H1 (cell line): ENCODE measurements around the gene DNAJC22. TPM values are rescaled to one million over a fixed set of nuclear protein-coding genes. Genes with fewer than 3 reads are reported as not detected.

Experiments used
- CTCF ChIA-PET: fragments of 300-600 bp; sonication (Branson Sonifier 250); formaldehyde crosslinking; loops from one replicate; lab custom pipeline; 2021; ENCODE audit not compliant: partially characterized antibody; lab: Charles Lee
- POLR2A ChIA-PET: fragments of 300-600 bp; sonication (Branson Sonifier 250); formaldehyde crosslinking; loops from one replicate; lab custom pipeline; 2021; ENCODE audit warnings: inconsistent platforms; ENCODE audit not compliant: partially characterized antibody; lab: Charles Lee
- DNase-seq, 2 experiments: peaks; one replicate each; pipeline versions ENCODE4 v3.0.0 to v3.0.0-alpha.2; 2010 to 2022; ENCODE audit warnings: low spot score in 2 of 2, low read depth in 1 of 2, mixed read lengths in 1 of 2
- FAIRE-seq: peaks from 2 replicates; lab custom pipeline; 2011; peaks lifted over from hg19 to GRCh38; lab: Jason Lieb, UNC
- H2AFZ ChIP-seq: 2 replicates; pipeline ENCODE4 v1.8.1; 2012; ENCODE audit warnings: low read length, inconsistent platforms
- H2AK5ac ChIP-seq: 2 replicates; pipeline ENCODE4 v1.6.1; 2013; ENCODE audit warnings: low read depth, low read length
- H2BK120ac ChIP-seq: replicated peaks from 2 replicates; pipeline ENCODE3; 2013; ENCODE audit warnings: low read depth, low read length, inconsistent platforms
- H2BK12ac ChIP-seq: 2 replicates; pipeline ENCODE4 v1.6.1; 2013; ENCODE audit warnings: low read depth, low read length
- H2BK15ac ChIP-seq: 2 replicates; pipeline ENCODE4 v1.6.1; 2013; ENCODE audit warnings: low read length
- H2BK20ac ChIP-seq: 2 replicates; pipeline ENCODE4 v1.6.1; 2013; ENCODE audit warnings: low read length
- H2BK5ac ChIP-seq: 2 replicates; pipeline ENCODE4 v1.6.1; 2013; ENCODE audit warnings: low read depth, low read length
- H3K14ac ChIP-seq: 2 replicates; pipeline ENCODE4 v1.6.1; 2013; ENCODE audit warnings: inconsistent platforms; ENCODE audit not compliant: insufficient read length
- H3K18ac ChIP-seq: 2 replicates; pipeline ENCODE4 v1.6.1; 2013; ENCODE audit warnings: low read length; ENCODE audit errors: extremely low read depth
- H3K23ac ChIP-seq: 2 replicates; pipeline ENCODE4 v1.6.1; 2013; ENCODE audit warnings: inconsistent platforms; ENCODE audit not compliant: insufficient read length
- H3K23me2 ChIP-seq: 2 replicates; pipeline ENCODE4 v1.6.1; 2013; ENCODE audit warnings: low read depth, low read length
- H3K27ac ChIP-seq: 2 replicates; pipeline ENCODE4 v1.6.1; 2011; ENCODE audit warnings: low read depth, low read length, inconsistent platforms
- H3K27me3 ChIP-seq, 4 experiments: replicated peaks in 1 of 4; 1 replicate in 1 of 4; 2 replicates in 3 of 4; pipeline versions ENCODE4 v1.6.1 to v1.8.1; 2011 to 2013; ENCODE audit warnings: low read length in 3 of 4, mild to moderate bottlenecking in 3 of 4, inconsistent platforms in 2 of 4, mixed read lengths in 2 of 4, moderate library complexity in 1 of 4; ENCODE audit not compliant: control insufficient read depth in 3 of 4, insufficient read depth in 3 of 4; ENCODE audit errors: extremely low read depth in 1 of 4
- H3K36me3 ChIP-seq, 4 experiments: 2 replicates each; pipeline versions ENCODE4 v1.6.1 to v1.8.1; 2011 to 2013; ENCODE audit warnings: mild to moderate bottlenecking in 4 of 4, low read length in 3 of 4, moderate library complexity in 2 of 4, control low read depth in 1 of 4, inconsistent platforms in 1 of 4; ENCODE audit not compliant: insufficient read depth in 4 of 4, control insufficient read depth in 2 of 4
- H3K4ac ChIP-seq: replicated peaks from 2 replicates; pipeline ENCODE3; 2013; ENCODE audit warnings: low read length, low read depth, mixed read lengths, inconsistent platforms; ENCODE audit not compliant: insufficient read length
- H3K4me1 ChIP-seq, 4 experiments: replicated peaks in 1 of 4; 1 replicate in 1 of 4; 2 replicates in 3 of 4; pipeline versions ENCODE4 v1.6.1 to v1.8.1; 2011 to 2013; ENCODE audit warnings: low read length in 3 of 4, inconsistent platforms in 2 of 4, mixed read lengths in 1 of 4; ENCODE audit not compliant: insufficient read depth in 4 of 4, control insufficient read depth in 3 of 4
- H3K4me2 ChIP-seq, 2 experiments: 2 replicates each; pipeline versions ENCODE4 v1.6.1 to v1.8.1; 2011 to 2013; ENCODE audit warnings: low read depth in 2 of 2, low read length in 2 of 2, control low read depth in 1 of 2, inconsistent platforms in 1 of 2, mild to moderate bottlenecking in 1 of 2; ENCODE audit not compliant: insufficient read depth in 1 of 2
- H3K4me3 ChIP-seq, 4 experiments: fragments of 200-600, 300-600 bp in 1 of 4; sonication (generic), shearing (Covaris generic), sonication (Bioruptor Twin) in 1 of 4; 2 replicates each; pipeline versions ENCODE4 v1.5.1 to v1.8.1; 2011 to 2016; ENCODE audit warnings: low read length in 4 of 4, low read depth in 3 of 4, control low read depth in 2 of 4, inconsistent platforms in 2 of 4, mild to moderate bottlenecking in 2 of 4, mixed read lengths in 1 of 4, moderate library complexity in 1 of 4; ENCODE audit not compliant: insufficient read depth in 2 of 4; ENCODE audit errors: extremely low read depth in 1 of 4
- H3K56ac ChIP-seq: replicated peaks from 2 replicates; pipeline ENCODE3; 2013; ENCODE audit warnings: low read depth, mild to moderate bottlenecking, mixed read lengths, low read length, inconsistent platforms; ENCODE audit not compliant: insufficient read length
- H3K79me1 ChIP-seq: 2 replicates; pipeline ENCODE4 v1.6.1; 2013; ENCODE audit warnings: low read depth, low read length, control low read depth
- H3K79me2 ChIP-seq, 2 experiments: 2 replicates each; pipeline versions ENCODE4 v1.6.1 to v1.8.1; 2012 to 2013; ENCODE audit warnings: low read length in 2 of 2, mild to moderate bottlenecking in 2 of 2, inconsistent platforms in 1 of 2; ENCODE audit not compliant: insufficient read depth in 2 of 2, control insufficient read depth in 1 of 2
- H3K9ac ChIP-seq, 4 experiments: replicated peaks in 1 of 4; 1 replicate in 1 of 4; 2 replicates in 3 of 4; pipeline versions ENCODE4 v1.6.1 to v1.8.1; 2011 to 2013; ENCODE audit warnings: low read depth in 3 of 4, low read length in 3 of 4, control low read depth in 2 of 4, mild to moderate bottlenecking in 2 of 4, moderate library complexity in 2 of 4, inconsistent platforms in 1 of 4; ENCODE audit errors: extremely low read depth in 1 of 4
- H3K9me3 ChIP-seq, 2 experiments: 2 replicates each; pipeline versions ENCODE4 v1.6.1 to v1.8.1; 2012 to 2013; ENCODE audit warnings: mild to moderate bottlenecking in 2 of 2, moderate library complexity in 2 of 2, control low read depth in 1 of 2, inconsistent platforms in 1 of 2, low read depth in 1 of 2, low read length in 1 of 2, mixed read lengths in 1 of 2; ENCODE audit not compliant: insufficient read depth in 2 of 2
- H4K20me1 ChIP-seq, 2 experiments: replicated peaks in 1 of 2; 2 replicates each; pipeline versions ENCODE3 to v1.8.1; 2011 to 2013; ENCODE audit warnings: inconsistent platforms in 2 of 2, low read length in 2 of 2, mild to moderate bottlenecking in 1 of 2; ENCODE audit not compliant: insufficient read depth in 2 of 2, control insufficient read depth in 1 of 2
- H4K5ac ChIP-seq: 2 replicates; pipeline ENCODE4 v1.6.1; 2013; ENCODE audit warnings: low read length, low read depth, mixed read lengths, inconsistent platforms; ENCODE audit not compliant: insufficient read length
- H4K8ac ChIP-seq: 2 replicates; pipeline ENCODE4 v1.8.0; 2013; ENCODE audit warnings: mild to moderate bottlenecking, moderate library complexity, low read length, inconsistent platforms; ENCODE audit not compliant: insufficient read depth; ENCODE audit errors: extremely low read depth
- H4K91ac ChIP-seq: replicated peaks from 2 replicates; pipeline ENCODE3; 2013; ENCODE audit warnings: low read length, mixed read lengths, inconsistent platforms; ENCODE audit not compliant: insufficient read length
- BACH1 ChIP-seq: IDR thresholded peaks from 2 replicates; pipeline ENCODE4 v1.6.1; 2012; ENCODE audit warnings: low read length, improper control_type of control experiment
- CHD2 ChIP-seq: IDR thresholded peaks from 2 replicates; pipeline ENCODE4 v1.6.1; 2012; ENCODE audit warnings: low read length, improper control_type of control experiment
- GTF2F1 ChIP-seq: IDR thresholded peaks from 2 replicates; pipeline ENCODE4 v1.6.1; 2012; ENCODE audit warnings: low read depth, low read length, improper control_type of control experiment, borderline replicate concordance
- JUN ChIP-seq: IDR thresholded peaks from 2 replicates; pipeline ENCODE4 v1.6.1; 2011; ENCODE audit warnings: low read depth, mild to moderate bottlenecking, improper control_type of control experiment, low read length
- PHF8 ChIP-seq: fragments of 200-600 bp; sonication (generic); conservative IDR thresholded peaks from 2 replicates; pipeline ENCODE4 v1.7.1; 2012; ENCODE audit warnings: low read depth, mild to moderate bottlenecking, inconsistent platforms, low read length, moderate library complexity
- TCF12 ChIP-seq: IDR thresholded peaks from 2 replicates; pipeline ENCODE4 v1.6.1; 2011; ENCODE audit warnings: low read depth, mild to moderate bottlenecking, low read length
- TEAD4 ChIP-seq: IDR thresholded peaks from 2 replicates; pipeline ENCODE4 v1.6.1; 2012; ENCODE audit warnings: low read depth, low read length, inconsistent platforms, mixed read lengths
- YY1 ChIP-seq: IDR thresholded peaks from 2 replicates; pipeline ENCODE4 v1.6.1; 2011; ENCODE audit warnings: low read depth, mild to moderate bottlenecking, low read length
- ZNF274 ChIP-seq: IDR thresholded peaks from 2 replicates; pipeline ENCODE4 v1.7.0; 2012; ENCODE audit warnings: low read length, borderline replicate concordance; ENCODE audit errors: extremely low read depth
- WGBS, 2 experiments: shearing (Covaris generic) in 1 of 2; methylation state at CpG; one replicate each; pipeline versions ENCODE4 v1.1.6 to v1.1.7; 2013 to 2015; ENCODE audit warnings: low lambda C conversion rate in 2 of 2, mixed read lengths in 2 of 2, inconsistent platforms in 1 of 2, low coverage in 1 of 2, missing lambda C conversion rate in 1 of 2; ENCODE audit not compliant: insufficient replicate concordance in 2 of 2, insufficient coverage in 1 of 2, insufficient read length in 1 of 2; ENCODE audit errors: extremely low coverage in 1 of 2, missing lambda C conversion rate in 1 of 2; 5-methylcytosine and 5-hydroxymethylcytosine counted together
- polyA plus RNA-seq, 7 experiments: library from polyadenylated mRNA; depleted of rRNA in 3 of 7; stranded (reverse) in 5 of 7; unstranded in 2 of 7; fragments of >200 nt in 5 of 7; fragments of 200-250 nt in 2 of 7; gene quantifications; 1 replicate in 5 of 7; 2 replicates in 1 of 7; 4 replicates in 1 of 7; pipeline versions ENCODE4 v1.2.1 to v1.2.3, GENCODE V29; 2011 to 2013; ENCODE audit warnings: missing spikeins in 2 of 7, mixed read lengths in 2 of 7
- total RNA-seq: library from RNA; stranded (reverse); fragmentation: NEBNext Ultra II Directional; extraction: Animal tissue kit (Norgen Biotek cat#: 25700); gene quantifications from 2 replicates; pipeline ENCODE4 v1.2.1, GENCODE V29; 2021
- TF ChIP-seq, protein P1 (sequence below): IDR thresholded peaks from 2 replicates; pipeline ENCODE4 v1.6.1; 2012; ENCODE audit warnings: inconsistent platforms
- TF ChIP-seq, protein P2 (sequence below): IDR thresholded peaks from 2 replicates; pipeline ENCODE4 v1.6.1; 2012; ENCODE audit warnings: low read length, inconsistent platforms
- TF ChIP-seq, protein P3 (sequence below): IDR thresholded peaks from 2 replicates; pipeline ENCODE4 v1.6.1; 2012; ENCODE audit warnings: inconsistent platforms

Gene DNAJC22
- total and polyA plus RNA-seq, 2 of the 8 experiments (the other 6 are each of a cell fraction or from before 2014, with no cell fraction given): 0.20 to 0.39 TPM

GRCh38 chr12:49359671-49360070 is 13.0 kb downstream of the DNAJC22 start:
- Histone ChIP-seq H4K5ac (no peak overlapping the region), H3K23ac (no peak overlapping the region), H3K36me3 (no peaks in the 10 kb centered on the region), H2AK5ac (no peak overlapping the region), H2AFZ (no peak overlapping the region), H3K27me3 (no peaks in the 10 kb centered on the region; a peak in 2 of 7 replicates), H3K27ac (no peak overlapping the region), H2BK5ac (no peak overlapping the region), H3K18ac (no peak overlapping the region), H3K4me2 (no peak overlapping the region), H2BK120ac (no peak overlapping the region), H3K4me1 (peaks cover 0 to 3% (median 0%) of the 10 kb centered on the region in 4 experiments; a peak in 1 of 7 replicates), H4K91ac (no peak overlapping the region), H3K4ac (no peak overlapping the region), H2BK12ac (no peak overlapping the region), H3K79me1 (no peaks in the 10 kb centered on the region), H2BK15ac (no peak overlapping the region), H4K20me1 (no peaks in the 10 kb centered on the region), H3K9ac (no peak overlapping the region), H3K79me2 (no peaks in the 10 kb centered on the region), H3K9me3 (no peaks in the 10 kb centered on the region), H3K56ac (no peak overlapping the region), H3K4me3 (no peak overlapping the region), H4K8ac (no peak overlapping the region), H2BK20ac (no peak overlapping the region), H3K23me2 (no peaks in the 10 kb centered on the region), H3K14ac (no peak overlapping the region)
- FAIRE-seq (no peak), DNase-seq (no peak)
- POLR2A ChIA-PET: interaction anchor here (1.3 to 1.5 kb wide), 2 partner anchors 10 to 155 kb away, joined by 6 to 8 read pairs; no protein-coding TSS in a partner anchor
- WGBS, 2 experiments: 81% methylated on average over 7 of the region's 7 CpGs; no CpG with 5 or more reads in 1 of the 2 experiments
- CTCF ChIA-PET: interaction anchor here (1.0 to 26.7 kb wide), 24 partner anchors 12 to 262 kb away, joined by 3 to 538 read pairs (median 14); partner anchors contain the start of genes DNAJC22 and PRPH
- TF ChIP-seq, protein P1, sequence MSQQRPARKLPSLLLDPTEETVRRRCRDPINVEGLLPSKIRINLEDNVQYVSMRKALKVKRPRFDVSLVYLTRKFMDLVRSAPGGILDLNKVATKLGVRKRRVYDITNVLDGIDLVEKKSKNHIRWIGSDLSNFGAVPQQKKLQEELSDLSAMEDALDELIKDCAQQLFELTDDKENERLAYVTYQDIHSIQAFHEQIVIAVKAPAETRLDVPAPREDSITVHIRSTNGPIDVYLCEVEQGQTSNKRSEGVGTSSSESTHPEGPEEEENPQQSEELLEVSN: no peak
- TF ChIP-seq GTF2F1 (no peak), TEAD4 (no peak), TCF12 (no peak), YY1 (no peak), ZNF274 (no peak), CHD2 (no peak), JUN (no peak), BACH1 (no peak), PHF8 (no peak)
- TF ChIP-seq, protein P2, sequence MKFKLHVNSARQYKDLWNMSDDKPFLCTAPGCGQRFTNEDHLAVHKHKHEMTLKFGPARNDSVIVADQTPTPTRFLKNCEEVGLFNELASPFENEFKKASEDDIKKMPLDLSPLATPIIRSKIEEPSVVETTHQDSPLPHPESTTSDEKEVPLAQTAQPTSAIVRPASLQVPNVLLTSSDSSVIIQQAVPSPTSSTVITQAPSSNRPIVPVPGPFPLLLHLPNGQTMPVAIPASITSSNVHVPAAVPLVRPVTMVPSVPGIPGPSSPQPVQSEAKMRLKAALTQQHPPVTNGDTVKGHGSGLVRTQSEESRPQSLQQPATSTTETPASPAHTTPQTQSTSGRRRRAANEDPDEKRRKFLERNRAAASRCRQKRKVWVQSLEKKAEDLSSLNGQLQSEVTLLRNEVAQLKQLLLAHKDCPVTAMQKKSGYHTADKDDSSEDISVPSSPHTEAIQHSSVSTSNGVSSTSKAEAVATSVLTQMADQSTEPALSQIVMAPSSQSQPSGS: no peak
- TF ChIP-seq, protein P3, sequence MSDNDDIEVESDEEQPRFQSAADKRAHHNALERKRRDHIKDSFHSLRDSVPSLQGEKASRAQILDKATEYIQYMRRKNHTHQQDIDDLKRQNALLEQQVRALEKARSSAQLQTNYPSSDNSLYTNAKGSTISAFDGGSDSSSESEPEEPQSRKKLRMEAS: no peak
